Measurements from ENCODE around the gene TTC32.
"Not testable (repeated sequence)": the region's sequence is repeated elsewhere in the genome, so short reads cannot be mapped to it uniquely, and the experiment has no call there.

DNA sequence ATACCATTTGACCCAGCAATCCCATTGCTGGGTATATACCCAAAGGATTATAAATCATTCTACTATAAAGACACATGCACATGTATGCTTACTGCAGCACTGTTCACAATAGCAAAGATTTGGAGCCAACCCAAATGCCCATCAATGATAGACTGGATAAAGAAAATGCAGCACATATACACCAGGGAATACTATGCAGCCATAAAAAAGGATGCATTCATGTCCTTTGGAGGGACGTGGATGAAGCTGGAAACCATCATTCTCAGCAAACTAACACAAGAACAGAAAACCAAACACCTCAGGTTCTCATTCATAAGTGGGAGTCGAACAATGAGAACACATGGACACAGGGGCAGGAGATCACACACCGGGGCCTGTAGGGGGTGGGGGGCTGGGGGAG lies 20.4 kb upstream of the TTC32 start:
- TF ChIP-seq CTCF, POLR2A (IDR thresholded peaks at IDR 0.05): not testable (repeated sequence)
